H9 (cell line): ENCODE results near the gene RNF145. TPM values are rescaled to one million over a fixed set of nuclear protein-coding genes. Genes with fewer than 3 reads are reported as not detected.

Source experiments
- DNase-seq: peaks from one replicate; pipeline ENCODE4 v3.0.0-alpha.2; 2017
- H2AFZ ChIP-seq: one replicate; pipeline ENCODE4 v1.6.1; 2013; ENCODE audit warnings: mild to moderate bottlenecking, low read length, control low read depth, moderate library complexity
- H2AK5ac ChIP-seq: 2 replicates; pipeline ENCODE4 v1.6.1; 2013; ENCODE audit warnings: low read length, control low read depth, mixed read lengths; ENCODE audit not compliant: insufficient read length
- H2BK120ac ChIP-seq: one replicate; pipeline ENCODE4 v1.6.1; 2013; ENCODE audit warnings: low read depth, mild to moderate bottlenecking, low read length, control low read depth, inconsistent platforms; ENCODE audit not compliant: poor library complexity, severe bottlenecking
- H2BK12ac ChIP-seq: 2 replicates; pipeline ENCODE4 v1.6.1; 2013; ENCODE audit warnings: low read length, control low read depth, mixed read lengths, low read depth; ENCODE audit not compliant: insufficient read length
- H2BK15ac ChIP-seq: 2 replicates; pipeline ENCODE4 v1.6.1; 2013; ENCODE audit warnings: low read depth, low read length, control low read depth
- H2BK20ac ChIP-seq: one replicate; pipeline ENCODE4 v1.6.1; 2013; ENCODE audit warnings: low read depth, mild to moderate bottlenecking, low read length, control low read depth, inconsistent platforms; ENCODE audit not compliant: poor library complexity, severe bottlenecking
- H2BK5ac ChIP-seq: 2 replicates; pipeline ENCODE4 v1.6.1; 2013; ENCODE audit warnings: low read length, control low read depth, mixed read lengths; ENCODE audit not compliant: insufficient read length
- H3K14ac ChIP-seq: 2 replicates; pipeline ENCODE4 v1.6.1; 2013; ENCODE audit warnings: low read length, control low read depth; ENCODE audit not compliant: insufficient read depth
- H3K18ac ChIP-seq: 2 replicates; pipeline ENCODE4 v1.6.1; 2013; ENCODE audit warnings: low read depth, mild to moderate bottlenecking, mixed read lengths, low read length, control low read depth; ENCODE audit not compliant: insufficient read length
- H3K23ac ChIP-seq: 2 replicates; pipeline ENCODE4 v1.6.1; 2013; ENCODE audit warnings: low read length, control low read depth, mixed read lengths, low read depth; ENCODE audit not compliant: insufficient read length
- H3K23me2 ChIP-seq: 2 replicates; pipeline ENCODE4 v1.6.1; 2013; ENCODE audit warnings: low read depth, mild to moderate bottlenecking, mixed read lengths, low read length, control low read depth; ENCODE audit not compliant: insufficient read length, poor library complexity, severe bottlenecking
- H3K27ac ChIP-seq: 2 replicates; pipeline ENCODE4 v1.5.1; 2013; ENCODE audit warnings: low read length, control low read depth, mixed read lengths, low read depth; ENCODE audit not compliant: insufficient read length
- H3K27me3 ChIP-seq: 2 replicates; pipeline ENCODE4 v1.6.1; 2013; ENCODE audit warnings: low read length, control low read depth, inconsistent platforms; ENCODE audit not compliant: insufficient read depth
- H3K4ac ChIP-seq: 2 replicates; pipeline ENCODE4 v1.6.1; 2013; ENCODE audit warnings: low read depth, mild to moderate bottlenecking, control low read depth, inconsistent platforms, low read length, moderate library complexity
- H3K4me1 ChIP-seq: 2 replicates; pipeline ENCODE4 v1.6.1; 2013; ENCODE audit warnings: low read length, control low read depth, inconsistent platforms; ENCODE audit not compliant: insufficient read depth
- H3K4me2 ChIP-seq: 2 replicates; pipeline ENCODE4 v1.6.1; 2013; ENCODE audit warnings: low read length, control low read depth, mixed read lengths; ENCODE audit not compliant: insufficient read length, insufficient read depth
- H3K56ac ChIP-seq: 2 replicates; pipeline ENCODE4 v1.6.1; 2013; ENCODE audit warnings: low read depth, mild to moderate bottlenecking, mixed read lengths, low read length, control low read depth; ENCODE audit not compliant: insufficient read length
- H3K79me1 ChIP-seq: 2 replicates; pipeline ENCODE4 v1.6.1; 2013; ENCODE audit warnings: low read depth, mild to moderate bottlenecking, moderate library complexity, low read length, control low read depth, inconsistent platforms; ENCODE audit not compliant: insufficient read depth, poor library complexity, severe bottlenecking
- H3K79me2 ChIP-seq: 2 replicates; pipeline ENCODE4 v1.6.1; 2013; ENCODE audit warnings: low read length, control low read depth, inconsistent platforms; ENCODE audit not compliant: insufficient read depth
- H3K9ac ChIP-seq: 2 replicates; pipeline ENCODE4 v1.6.1; 2013; ENCODE audit warnings: low read length, control low read depth, mixed read lengths; ENCODE audit not compliant: insufficient read length; ENCODE audit errors: extremely low read depth
- H3K9me3 ChIP-seq: one replicate; pipeline ENCODE4 v1.6.1; 2013; ENCODE audit warnings: low read depth, low read length, inconsistent platforms; ENCODE audit not compliant: control insufficient read depth
- H3T11ph ChIP-seq: one replicate; pipeline ENCODE4 v1.6.1; 2013; ENCODE audit warnings: mild to moderate bottlenecking, low read length, control low read depth, inconsistent platforms
- H4K20me1 ChIP-seq: one replicate; pipeline ENCODE4 v1.6.1; 2013; ENCODE audit not compliant: control insufficient read depth, insufficient read length, insufficient read depth
- H4K5ac ChIP-seq: 2 replicates; pipeline ENCODE4 v1.6.1; 2013; ENCODE audit warnings: low read depth, mild to moderate bottlenecking, mixed read lengths, low read length, control low read depth; ENCODE audit not compliant: insufficient read length
- H4K8ac ChIP-seq: replicated peaks from 2 replicates; pipeline ENCODE4 v1.6.1; 2013; ENCODE audit warnings: low read length, control low read depth, mixed read lengths, low read depth; ENCODE audit not compliant: insufficient read length
- H4K91ac ChIP-seq: 2 replicates; pipeline ENCODE4 v1.6.1; 2013; ENCODE audit warnings: low read depth, mild to moderate bottlenecking, moderate library complexity, mixed read lengths, low read length, control low read depth; ENCODE audit not compliant: insufficient read length
- H3K27ac Mint-ChIP-seq, 3 experiments: 2 replicates in 2 of 3; 3 replicates in 1 of 3; pipeline ENCODE4 v1.8.0; 2020 to 2021; ENCODE audit warnings: mixed read lengths in 3 of 3, mild to moderate bottlenecking in 1 of 3, moderate library complexity in 1 of 3
- H3K27me3 Mint-ChIP-seq: 2 replicates; pipeline ENCODE4 v1.8.0; 2021; ENCODE audit warnings: low read depth, mild to moderate bottlenecking, moderate library complexity, mixed read lengths
- H3K36me3 Mint-ChIP-seq, 3 experiments: 2 replicates in 2 of 3; 3 replicates in 1 of 3; pipeline ENCODE4 v1.8.0; 2020 to 2021; ENCODE audit warnings: low read depth in 3 of 3, mixed read lengths in 3 of 3; ENCODE audit not compliant: insufficient read depth in 1 of 3
- H3K4me1 Mint-ChIP-seq, 2 experiments: 2 replicates each; pipeline ENCODE4 v1.8.0; 2020; ENCODE audit warnings: mixed read lengths in 2 of 2
- H3K4me3 Mint-ChIP-seq, 2 experiments: 2 replicates in 1 of 2; 3 replicates in 1 of 2; pipeline ENCODE4 v1.8.0; 2020 to 2021; ENCODE audit warnings: mild to moderate bottlenecking in 2 of 2, mixed read lengths in 2 of 2, moderate library complexity in 1 of 2
- H3K9me3 Mint-ChIP-seq, 2 experiments: 2 replicates in 1 of 2; 3 replicates in 1 of 2; pipeline ENCODE4 v1.8.0; 2020; ENCODE audit warnings: mild to moderate bottlenecking in 2 of 2, mixed read lengths in 2 of 2, moderate library complexity in 1 of 2
- WGBS: extraction: QIAGEN DNeasy Blood & Tissue Kit; methylation state at CpG from one replicate; pipeline ENCODE4 v1.1.7; 2013; ENCODE audit warnings: missing lambda C conversion rate, low lambda C conversion rate, mixed read lengths; ENCODE audit not compliant: insufficient read length; ENCODE audit errors: extremely low coverage; 5-methylcytosine and 5-hydroxymethylcytosine counted together
- total RNA-seq: library from RNA; stranded (reverse); gene quantifications from 2 replicates; pipeline ENCODE4 v1.2.1, GENCODE V29; 2021
- TF ChIP-seq, protein P1 (sequence below): fragments of 200-600 bp; sonication (generic); conservative IDR thresholded peaks from 3 replicates; pipeline ENCODE4 v1.8.0; 2021; ENCODE audit warnings: antibody characterized with exemption, mild to moderate bottlenecking

The RNF145 gene
- total RNA-seq, 1 experiment from 2014 or later: 59.1 TPM

GRCh38 chr5:159224471-159224870 is 15.1 kb upstream of the RNF145 start:
- no peak overlapping the region for H2BK120ac ChIP-seq
- no peak overlapping the region for H3K4me2 ChIP-seq
- no CpG with 5 or more reads among the region's 2 CpGs for WGBS
- no peaks in the 10 kb centered on the region for H3K9me3 ChIP-seq
- H3K9ac ChIP-seq: no peak overlapping the region
- no peak overlapping the region for H2AK5ac ChIP-seq
- peaks cover 21% of the 10 kb centered on the region; the same call in 1 of the 2 replicates for H3K27me3 ChIP-seq
- H2BK5ac ChIP-seq: no peak overlapping the region
- DNase-seq: no peak
- Mint-ChIP-seq H3K4me3 (no peak overlapping the region), H3K4me1 (peaks cover 14 to 17% of the 10 kb centered on the region in 2 experiments), H3K27me3 (peaks cover 91% of the 10 kb centered on the region), H3K9me3 (peaks cover 0 to 3% of the 10 kb centered on the region in 2 experiments; a peak in 2 of 5 replicates), H3K36me3 (no peaks in the 10 kb centered on the region; a peak in 1 of 7 replicates), H3K27ac (no peak overlapping the region)
- H3K14ac ChIP-seq: no peak overlapping the region
- no peak overlapping the region for H4K91ac ChIP-seq
- no peaks in the 10 kb centered on the region for H3K23me2 ChIP-seq
- H2AFZ ChIP-seq: no peak overlapping the region
- no peak overlapping the region for H3K56ac ChIP-seq
- no peak overlapping the region for H3T11ph ChIP-seq
- no peaks in the 10 kb centered on the region for H4K20me1 ChIP-seq
- no peaks in the 10 kb centered on the region for H3K79me1 ChIP-seq
- H3K27ac ChIP-seq: no peak overlapping the region
- no peak overlapping the region for H2BK15ac ChIP-seq
- no peak overlapping the region for H3K23ac ChIP-seq
- no peak overlapping the region for H2BK12ac ChIP-seq
- H3K4ac ChIP-seq: no peak overlapping the region
- no peaks in the 10 kb centered on the region for H3K79me2 ChIP-seq
- no peak overlapping the region for H3K18ac ChIP-seq
- H4K5ac ChIP-seq: no peak overlapping the region
- no peak overlapping the region for H2BK20ac ChIP-seq
- no peak overlapping the region for H4K8ac ChIP-seq
- TF ChIP-seq, protein P1, sequence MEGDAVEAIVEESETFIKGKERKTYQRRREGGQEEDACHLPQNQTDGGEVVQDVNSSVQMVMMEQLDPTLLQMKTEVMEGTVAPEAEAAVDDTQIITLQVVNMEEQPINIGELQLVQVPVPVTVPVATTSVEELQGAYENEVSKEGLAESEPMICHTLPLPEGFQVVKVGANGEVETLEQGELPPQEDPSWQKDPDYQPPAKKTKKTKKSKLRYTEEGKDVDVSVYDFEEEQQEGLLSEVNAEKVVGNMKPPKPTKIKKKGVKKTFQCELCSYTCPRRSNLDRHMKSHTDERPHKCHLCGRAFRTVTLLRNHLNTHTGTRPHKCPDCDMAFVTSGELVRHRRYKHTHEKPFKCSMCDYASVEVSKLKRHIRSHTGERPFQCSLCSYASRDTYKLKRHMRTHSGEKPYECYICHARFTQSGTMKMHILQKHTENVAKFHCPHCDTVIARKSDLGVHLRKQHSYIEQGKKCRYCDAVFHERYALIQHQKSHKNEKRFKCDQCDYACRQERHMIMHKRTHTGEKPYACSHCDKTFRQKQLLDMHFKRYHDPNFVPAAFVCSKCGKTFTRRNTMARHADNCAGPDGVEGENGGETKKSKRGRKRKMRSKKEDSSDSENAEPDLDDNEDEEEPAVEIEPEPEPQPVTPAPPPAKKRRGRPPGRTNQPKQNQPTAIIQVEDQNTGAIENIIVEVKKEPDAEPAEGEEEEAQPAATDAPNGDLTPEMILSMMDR: no peak
- no peaks in the 10 kb centered on the region for H3K4me1 ChIP-seq
